Liver (tissue), 9 donors: ENCODE measurements around the gene ATP10B. TPM values are rescaled to one million over a fixed set of nuclear protein-coding genes. Genes with fewer than 3 reads are reported as not detected.
"Not testable (repeated sequence)": the region's sequence is repeated elsewhere in the genome, so short reads cannot be mapped to it uniquely, and the experiment has no call there.

Experiments
- DNase-seq: peaks from one replicate; pipeline ENCODE4 v3.0.0-alpha.2; 2017; ENCODE audit warnings: low spot score
- H3K27ac ChIP-seq, 2 donors: one replicate each; pipeline ENCODE4 v1.7.0; 2013; ENCODE audit warnings: inconsistent platforms in 2 of 2, low read length in 2 of 2, control low read depth in 1 of 2, low read depth in 1 of 2, mild to moderate bottlenecking in 1 of 2
- H3K27me3 ChIP-seq, 4 donors: one replicate each; pipeline versions ENCODE4 v1.6.1 to v1.7.0; 2013; ENCODE audit warnings: low read length in 3 of 4, inconsistent platforms in 1 of 4, mild to moderate bottlenecking in 1 of 4, moderate library complexity in 1 of 4; ENCODE audit not compliant: control insufficient read depth in 4 of 4, insufficient read depth in 4 of 4
- H3K36me3 ChIP-seq, 4 donors: one replicate each; pipeline versions ENCODE4 v1.6.1 to v1.7.0; 2013; ENCODE audit warnings: low read length in 3 of 4, mild to moderate bottlenecking in 3 of 4, low read depth in 1 of 4, moderate library complexity in 1 of 4; ENCODE audit not compliant: control insufficient read depth in 4 of 4, insufficient read depth in 3 of 4
- H3K4me1 ChIP-seq, 4 donors: one replicate each; pipeline versions ENCODE4 v1.6.1 to v1.7.0; 2013; ENCODE audit warnings: low read length in 3 of 4, mild to moderate bottlenecking in 3 of 4, moderate library complexity in 1 of 4; ENCODE audit not compliant: control insufficient read depth in 4 of 4, insufficient read depth in 4 of 4
- H3K4me3 ChIP-seq, 3 donors: one replicate each; pipeline versions ENCODE4 v1.6.1 to v1.7.0; 2013; ENCODE audit warnings: low read length in 3 of 3, control low read depth in 1 of 3, low read depth in 1 of 3, mild to moderate bottlenecking in 1 of 3
- H3K9ac ChIP-seq, 2 donors: one replicate each; pipeline ENCODE4 v1.7.0; 2013; ENCODE audit warnings: low read length in 2 of 2, mild to moderate bottlenecking in 2 of 2, moderate library complexity in 2 of 2, control low read depth in 1 of 2, low read depth in 1 of 2
- H3K9me3 ChIP-seq, 4 donors: one replicate each; pipeline versions ENCODE4 v1.6.1 to v1.7.0; 2013; ENCODE audit warnings: low read length in 3 of 4; ENCODE audit not compliant: control insufficient read depth in 4 of 4
- EGR1 ChIP-seq, 2 donors: IDR thresholded peaks; 2 replicates each; pipeline ENCODE4 v1.6.1; 2016 to 2018; ENCODE audit warnings: antibody characterized with exemption in 2 of 2, low read depth in 2 of 2
- FOXA1 ChIP-seq: IDR thresholded peaks from 2 replicates; pipeline ENCODE4 v1.6.1; 2016; ENCODE audit warnings: antibody characterized with exemption
- FOXA2 ChIP-seq: IDR thresholded peaks from 2 replicates; pipeline ENCODE4 v1.6.1; 2016; ENCODE audit warnings: antibody characterized with exemption
- GABPA ChIP-seq, 2 donors: IDR thresholded peaks in 1 of 2; conservative IDR thresholded peaks in 1 of 2; 2 replicates each; pipeline ENCODE4 v1.6.1; 2016; ENCODE audit warnings: antibody characterized with exemption in 2 of 2, mild to moderate bottlenecking in 1 of 2, moderate library complexity in 1 of 2
- HNF4A ChIP-seq, 2 donors: conservative IDR thresholded peaks; 2 replicates each; pipeline ENCODE4 v1.6.1; 2016; ENCODE audit warnings: antibody characterized with exemption in 2 of 2, mild to moderate bottlenecking in 2 of 2
- JUND ChIP-seq, 2 donors: IDR thresholded peaks; 2 replicates each; pipeline ENCODE4 v1.6.1; 2016; ENCODE audit warnings: antibody characterized with exemption in 2 of 2
- MAX ChIP-seq: IDR thresholded peaks from 2 replicates; pipeline ENCODE4 v1.6.1; 2016; ENCODE audit warnings: antibody characterized with exemption
- NR2F2 ChIP-seq: IDR thresholded peaks from 2 replicates; pipeline ENCODE4 v1.6.1; 2016; ENCODE audit warnings: antibody characterized with exemption
- RAD21 ChIP-seq, 2 donors: IDR thresholded peaks; 2 replicates each; pipeline ENCODE4 v1.6.1; 2016; ENCODE audit warnings: antibody characterized with exemption in 2 of 2, mild to moderate bottlenecking in 2 of 2
- REST ChIP-seq: IDR thresholded peaks from 2 replicates; pipeline ENCODE4 v1.6.1; 2016; ENCODE audit warnings: antibody characterized with exemption, mild to moderate bottlenecking
- RXRA ChIP-seq, 2 donors: IDR thresholded peaks; 2 replicates each; pipeline ENCODE4 v1.6.1; 2017 to 2018; ENCODE audit warnings: antibody characterized with exemption in 2 of 2, mild to moderate bottlenecking in 1 of 2
- SP1 ChIP-seq: IDR thresholded peaks from 2 replicates; pipeline ENCODE4 v1.6.1; 2018; ENCODE audit warnings: antibody characterized with exemption, mild to moderate bottlenecking
- TAF1 ChIP-seq: conservative IDR thresholded peaks from 2 replicates; pipeline ENCODE4 v1.6.1; 2016; ENCODE audit warnings: antibody characterized with exemption, mild to moderate bottlenecking
- YY1 ChIP-seq: IDR thresholded peaks from 2 replicates; pipeline ENCODE4 v1.6.1; 2016; ENCODE audit warnings: antibody characterized with exemption, mild to moderate bottlenecking
- WGBS: extraction: QIAGEN DNeasy Blood & Tissue Kit; methylation state at CpG from one replicate; pipeline ENCODE4 v1.1.7; 2013; 5-methylcytosine and 5-hydroxymethylcytosine counted together
- polyA plus RNA-seq, 2 donors: library from polyadenylated mRNA; stranded (reverse) in 1 of 2; unstranded in 1 of 2; fragments of 200-250 nt in 1 of 2; fragments of >200 nt in 1 of 2; fragmentation: Nextera tagmentation in 1 of 2; extraction: Ambion mirVana in 1 of 2; gene quantifications; one replicate each; pipeline versions ENCODE4 v1.2.1 to v1.2.3, GENCODE V29; 2013 to 2015
- total RNA-seq, 2 donors: library from RNA; depleted of rRNA; stranded (reverse); fragments of >200 nt; gene quantifications; one replicate each; pipeline ENCODE4 v1.2.3, GENCODE V29; 2014
- TF ChIP-seq, protein P1 (sequence below): IDR thresholded peaks from 2 replicates; pipeline ENCODE4 v1.6.1; 2016; ENCODE audit warnings: antibody characterized with exemption
- donor health status: healthy.
- donor health status: healthy.
- donor health status: healthy.
- donor health status: healthy.
- donor health status: healthy.

The ATP10B gene
- total and polyA plus RNA-seq, 4 donors, result 0.05 to 0.67 (median 0.05) TPM; not detected in 1

DNA sequence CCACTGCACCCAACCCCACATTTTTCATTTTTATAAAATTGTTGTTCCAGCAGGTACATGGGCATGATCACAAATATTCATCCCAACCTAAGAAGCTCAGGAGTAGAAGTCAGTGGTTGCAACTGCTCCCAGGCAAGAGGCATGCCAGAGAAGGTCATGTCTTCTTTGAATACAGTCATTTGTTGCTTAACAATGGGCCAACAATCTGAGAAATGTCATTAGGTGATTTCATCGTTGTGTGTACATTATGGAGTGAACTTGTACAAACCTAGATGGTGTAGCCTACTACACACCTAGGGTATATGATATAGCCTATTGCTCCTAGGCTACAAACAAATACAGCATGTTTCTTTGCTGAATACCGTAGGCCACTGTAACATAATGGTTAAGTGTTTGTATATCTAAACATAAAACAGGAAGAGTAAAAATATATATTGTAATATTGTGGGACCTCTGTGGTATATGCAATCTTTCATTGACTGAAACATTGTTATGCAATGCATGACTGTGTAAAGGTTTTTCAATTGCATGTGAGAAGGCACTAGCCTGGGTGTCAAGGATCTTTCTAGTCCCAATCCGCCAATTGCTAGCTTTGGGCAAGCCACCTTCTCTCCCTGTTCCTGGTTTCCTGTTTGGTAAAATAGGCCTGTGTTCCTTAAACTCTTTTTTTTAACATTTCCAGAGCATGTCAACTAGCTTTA lies 27.6 kb downstream of the ATP10B start:
- H3K4me3 ChIP-seq, result no peak overlapping the region
- no peak overlapping the region for H3K27ac ChIP-seq
- H3K27me3 ChIP-seq, result no peaks in the 10 kb centered on the region
- no peaks in the 10 kb centered on the region for H3K4me1 ChIP-seq
- no peak for DNase-seq
- peaks cover 0 to 5% (median 1%) of the 10 kb centered on the region in 4 donors for H3K9me3 ChIP-seq
- no peak overlapping the region for H3K9ac ChIP-seq
- no peaks in the 10 kb centered on the region for H3K36me3 ChIP-seq
- WGBS, result 84% methylated on average over 3 of the region's 3 CpGs
- TF ChIP-seq YY1, result no peak
- no peak for TF ChIP-seq RXRA (IDR thresholded peaks at IDR 0.05)
- TF ChIP-seq REST, result no peak
- no peak for TF ChIP-seq JUND (IDR thresholded peaks at IDR 0.05)
- TF ChIP-seq, protein P1, sequence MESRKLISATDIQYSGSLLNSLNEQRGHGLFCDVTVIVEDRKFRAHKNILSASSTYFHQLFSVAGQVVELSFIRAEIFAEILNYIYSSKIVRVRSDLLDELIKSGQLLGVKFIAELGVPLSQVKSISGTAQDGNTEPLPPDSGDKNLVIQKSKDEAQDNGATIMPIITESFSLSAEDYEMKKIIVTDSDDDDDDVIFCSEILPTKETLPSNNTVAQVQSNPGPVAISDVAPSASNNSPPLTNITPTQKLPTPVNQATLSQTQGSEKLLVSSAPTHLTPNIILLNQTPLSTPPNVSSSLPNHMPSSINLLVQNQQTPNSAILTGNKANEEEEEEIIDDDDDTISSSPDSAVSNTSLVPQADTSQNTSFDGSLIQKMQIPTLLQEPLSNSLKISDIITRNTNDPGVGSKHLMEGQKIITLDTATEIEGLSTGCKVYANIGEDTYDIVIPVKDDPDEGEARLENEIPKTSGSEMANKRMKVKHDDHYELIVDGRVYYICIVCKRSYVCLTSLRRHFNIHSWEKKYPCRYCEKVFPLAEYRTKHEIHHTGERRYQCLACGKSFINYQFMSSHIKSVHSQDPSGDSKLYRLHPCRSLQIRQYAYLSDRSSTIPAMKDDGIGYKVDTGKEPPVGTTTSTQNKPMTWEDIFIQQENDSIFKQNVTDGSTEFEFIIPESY, result no peak
- TF ChIP-seq FOXA1, result no peak
- TF ChIP-seq GABPA (IDR thresholded peaks at IDR 0.05 in 1 of 2, conservative IDR thresholded peaks at IDR 0.05 in 1 of 2), result no peak
- TF ChIP-seq HNF4A (conservative IDR thresholded peaks at IDR 0.05), result no peak
- TF ChIP-seq TAF1, result no peak
- no peak for TF ChIP-seq MAX
- TF ChIP-seq EGR1 (IDR thresholded peaks at IDR 0.05; ENCODE audit: low read depth in 2 of 2), result no peak
- TF ChIP-seq FOXA2, result no peak
- TF ChIP-seq NR2F2, result no peak
- no peak for TF ChIP-seq SP1
- no peak for TF ChIP-seq RAD21 (IDR thresholded peaks at IDR 0.05)

- not testable (repeated sequence) for H3K27me3 ChIP-seq, H3K9me3 ChIP-seq, DNase-seq, H3K9ac ChIP-seq, H3K4me1 ChIP-seq, H3K4me3 ChIP-seq, H3K36me3 ChIP-seq, H3K27ac ChIP-seq
- WGBS, result 90% methylated on average over 12 of the region's 12 CpGs
Measured at GRCh38 chr5:160812996-160813395, 39.0 kb downstream of the ATP10B start.
